Measurements from ENCODE around the gene C12orf54.

DNA sequence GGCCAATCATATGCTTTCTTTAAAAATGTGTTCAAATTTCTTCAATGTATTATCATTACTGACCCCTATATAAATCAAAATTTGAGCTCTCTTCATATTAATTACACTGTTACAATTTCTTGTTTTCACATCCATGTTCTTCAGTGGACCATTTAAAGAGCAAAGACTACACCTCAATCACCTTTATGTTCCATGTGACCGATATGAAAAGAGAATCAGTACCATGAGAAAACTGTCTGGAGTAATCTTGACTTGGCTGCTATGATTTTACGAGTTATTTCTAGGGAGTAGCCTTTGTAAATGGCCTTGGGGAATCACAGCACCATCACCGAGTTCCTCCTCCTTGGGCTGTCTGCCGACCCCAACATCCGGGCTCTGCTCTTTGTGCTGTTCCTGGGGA, 43.0 kb downstream of the C12orf54 start, which contains the start of gene OR8S1:
- TF ChIP-seq, protein P1, sequence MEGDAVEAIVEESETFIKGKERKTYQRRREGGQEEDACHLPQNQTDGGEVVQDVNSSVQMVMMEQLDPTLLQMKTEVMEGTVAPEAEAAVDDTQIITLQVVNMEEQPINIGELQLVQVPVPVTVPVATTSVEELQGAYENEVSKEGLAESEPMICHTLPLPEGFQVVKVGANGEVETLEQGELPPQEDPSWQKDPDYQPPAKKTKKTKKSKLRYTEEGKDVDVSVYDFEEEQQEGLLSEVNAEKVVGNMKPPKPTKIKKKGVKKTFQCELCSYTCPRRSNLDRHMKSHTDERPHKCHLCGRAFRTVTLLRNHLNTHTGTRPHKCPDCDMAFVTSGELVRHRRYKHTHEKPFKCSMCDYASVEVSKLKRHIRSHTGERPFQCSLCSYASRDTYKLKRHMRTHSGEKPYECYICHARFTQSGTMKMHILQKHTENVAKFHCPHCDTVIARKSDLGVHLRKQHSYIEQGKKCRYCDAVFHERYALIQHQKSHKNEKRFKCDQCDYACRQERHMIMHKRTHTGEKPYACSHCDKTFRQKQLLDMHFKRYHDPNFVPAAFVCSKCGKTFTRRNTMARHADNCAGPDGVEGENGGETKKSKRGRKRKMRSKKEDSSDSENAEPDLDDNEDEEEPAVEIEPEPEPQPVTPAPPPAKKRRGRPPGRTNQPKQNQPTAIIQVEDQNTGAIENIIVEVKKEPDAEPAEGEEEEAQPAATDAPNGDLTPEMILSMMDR (IDR thresholded peaks at IDR 0.05) = no peak
- no peak for TF ChIP-seq POLR2A (IDR thresholded peaks at IDR 0.05)

All from right lobe of liver (tissue), 4 donors.